H7 (cell line): ENCODE data around the gene LRP1. TPM values are rescaled to one million over a fixed set of nuclear protein-coding genes. Genes with fewer than 3 reads are reported as not detected.

ENCODE experiments used
- DNase-seq: peaks from one replicate; pipeline ENCODE4 v3.0.0; 2012
- H3K27me3 ChIP-seq: 2 replicates; pipeline ENCODE4 v1.6.0; 2011; ENCODE audit warnings: mild to moderate bottlenecking, low read length; ENCODE audit not compliant: control insufficient read depth, insufficient read depth
- H3K36me3 ChIP-seq: replicated peaks from 2 replicates; pipeline ENCODE4 v1.5.1; 2011; ENCODE audit warnings: low read length; ENCODE audit not compliant: control insufficient read depth, insufficient read depth
- H3K4me3 ChIP-seq: 2 replicates; pipeline ENCODE4 v1.5.1; 2011; ENCODE audit warnings: low read depth, mild to moderate bottlenecking, control low read depth, low read length, moderate library complexity; ENCODE audit not compliant: insufficient read depth
- total RNA-seq: library from RNA; depleted of rRNA; stranded (reverse); fragments of >200 nt; shearing (Covaris generic); gene quantifications from 2 replicates; pipeline ENCODE4 v1.2.3, GENCODE V29; 2014

Gene LRP1
- total RNA-seq, 1 experiment from 2014 or later, result 17.3 TPM

DNA sequence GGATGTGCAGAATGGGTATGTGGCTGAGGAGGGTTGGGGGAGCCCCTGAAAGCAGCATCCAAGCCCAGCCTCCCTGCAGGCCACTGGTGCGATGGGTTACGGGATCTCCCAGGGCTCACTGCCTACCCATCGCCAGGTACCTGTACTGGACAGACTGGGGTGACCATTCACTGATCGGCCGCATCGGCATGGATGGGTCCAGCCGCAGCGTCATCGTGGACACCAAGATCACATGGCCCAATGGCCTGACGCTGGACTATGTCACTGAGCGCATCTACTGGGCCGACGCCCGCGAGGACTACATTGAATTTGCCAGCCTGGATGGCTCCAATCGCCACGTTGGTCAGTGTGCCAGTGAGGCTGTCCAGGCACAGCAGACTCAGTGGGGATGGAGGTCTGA is 70.0 kb downstream of the LRP1 start:
- no peaks in the 10 kb centered on the region for H3K27me3 ChIP-seq
- no peak for DNase-seq
- H3K4me3 ChIP-seq, result no peak overlapping the region
- peaks cover 73% of the 10 kb centered on the region for H3K36me3 ChIP-seq

DNA sequence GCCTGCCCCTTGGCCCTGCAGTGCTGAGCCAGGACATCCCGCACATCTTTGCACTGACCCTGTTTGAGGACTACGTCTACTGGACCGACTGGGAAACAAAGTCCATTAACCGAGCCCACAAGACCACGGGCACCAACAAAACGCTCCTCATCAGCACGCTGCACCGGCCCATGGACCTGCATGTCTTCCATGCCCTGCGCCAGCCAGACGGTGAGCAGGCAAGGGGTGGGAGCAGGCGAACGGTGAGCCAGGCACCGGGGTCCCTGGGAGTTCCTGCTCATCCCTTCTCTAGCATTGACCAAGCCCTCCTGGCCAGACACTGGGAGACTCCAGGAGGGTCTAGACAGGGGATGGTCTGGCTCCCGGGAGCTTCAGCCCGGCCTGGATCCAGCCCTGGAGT is 70.9 kb downstream of the LRP1 start:
- peaks cover 72% of the 10 kb centered on the region for H3K36me3 ChIP-seq
- no peak for DNase-seq
- no peak overlapping the region for H3K4me3 ChIP-seq
- H3K27me3 ChIP-seq, result no peaks in the 10 kb centered on the region

GRCh38 chr12:57200497-57200896 is 72.2 kb downstream of the LRP1 start:
- H3K36me3 ChIP-seq, result peaks cover 72% of the 10 kb centered on the region
- H3K4me3 ChIP-seq, result no peak overlapping the region
- no peak for DNase-seq
- H3K27me3 ChIP-seq, result no peaks in the 10 kb centered on the region

- H3K27me3 ChIP-seq, result no peaks in the 10 kb centered on the region
- H3K36me3 ChIP-seq, result peaks cover 72% of the 10 kb centered on the region
- H3K4me3 ChIP-seq, result no peak overlapping the region
- DNase-seq, result no peak
Observed at GRCh38 chr12:57201219-57201618, 72.9 kb downstream of the LRP1 start.

DNA sequence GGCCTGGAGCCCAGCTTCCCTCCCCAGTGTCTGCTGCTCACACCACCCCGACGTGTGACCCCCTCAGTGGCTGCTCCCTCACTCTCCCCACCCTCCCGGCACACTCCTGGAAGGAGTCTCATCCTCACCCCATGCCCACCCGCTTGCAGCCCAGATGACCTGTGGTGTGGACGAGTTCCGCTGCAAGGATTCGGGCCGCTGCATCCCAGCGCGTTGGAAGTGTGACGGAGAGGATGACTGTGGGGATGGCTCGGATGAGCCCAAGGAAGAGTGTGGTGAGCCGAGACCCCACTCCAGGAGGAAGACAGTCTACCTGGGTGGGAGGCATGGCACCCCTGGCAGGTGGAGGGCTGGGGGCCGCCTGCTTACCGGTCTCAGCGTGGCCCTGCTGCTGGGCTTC is 73.3 kb downstream of the LRP1 start:
- DNase-seq, result no peak
- Histone ChIP-seq H3K36me3 (peaks cover 72% of the 10 kb centered on the region), H3K4me3 (no peak overlapping the region), H3K27me3 (no peaks in the 10 kb centered on the region)

- Histone ChIP-seq H3K36me3 (peaks cover 65% of the 10 kb centered on the region), H3K4me3 (no peak overlapping the region), H3K27me3 (no peaks in the 10 kb centered on the region)
- no peak for DNase-seq
Observed at GRCh38 chr12:57202321-57202720, 74.0 kb downstream of the LRP1 start.

- no peak overlapping the region for H3K4me3 ChIP-seq
- H3K36me3 ChIP-seq, result peaks cover 58% of the 10 kb centered on the region
- DNase-seq, result no peak
- H3K27me3 ChIP-seq, result no peaks in the 10 kb centered on the region
Observed at GRCh38 chr12:57203201-57203600, 74.9 kb downstream of the LRP1 start.

DNA sequence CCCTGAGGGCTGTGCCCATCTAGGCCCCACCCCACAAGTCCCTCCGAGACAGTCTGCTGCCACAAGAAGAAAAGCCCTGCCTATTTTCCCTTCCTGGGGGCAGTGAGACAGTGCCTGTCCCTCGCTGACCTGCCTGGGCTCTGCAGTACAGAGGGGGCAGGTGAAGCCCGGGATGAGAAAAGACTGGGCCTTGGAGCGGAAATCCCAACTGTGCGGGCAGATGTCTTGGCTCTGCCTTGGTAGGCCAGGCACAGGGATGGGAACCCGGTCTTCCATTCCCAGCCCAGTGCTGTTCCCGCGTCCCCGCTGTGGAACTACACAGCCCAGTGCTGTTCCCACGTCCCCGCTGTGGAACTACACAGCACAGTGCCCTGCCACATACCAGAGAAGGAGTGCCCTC is 75.5 kb downstream of the LRP1 start:
- DNase-seq, result no peak
- no peak overlapping the region for H3K4me3 ChIP-seq
- H3K27me3 ChIP-seq, result no peaks in the 10 kb centered on the region
- H3K36me3 ChIP-seq, result peaks cover 55% of the 10 kb centered on the region

GRCh38 chr12:57204454-57204853 is 76.2 kb downstream of the LRP1 start:
- Histone ChIP-seq H3K27me3 (no peaks in the 10 kb centered on the region), H3K36me3 (peaks cover 55% of the 10 kb centered on the region), H3K4me3 (no peak overlapping the region)
- DNase-seq, result no peak

DNA sequence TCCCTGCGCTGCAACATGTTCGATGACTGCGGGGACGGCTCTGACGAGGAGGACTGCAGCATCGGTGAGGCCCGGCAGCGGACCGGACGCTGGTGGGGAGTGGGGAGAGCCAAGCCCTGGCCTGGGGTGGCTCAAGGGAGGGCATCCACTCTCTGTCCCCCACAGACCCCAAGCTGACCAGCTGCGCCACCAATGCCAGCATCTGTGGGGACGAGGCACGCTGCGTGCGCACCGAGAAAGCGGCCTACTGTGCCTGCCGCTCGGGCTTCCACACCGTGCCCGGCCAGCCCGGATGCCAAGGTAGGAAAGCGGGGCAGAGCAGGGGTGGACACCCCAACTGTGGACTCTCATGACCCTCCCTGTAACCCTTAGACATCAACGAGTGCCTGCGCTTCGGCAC is 76.9 kb downstream of the LRP1 start:
- Histone ChIP-seq H3K36me3 (peaks cover 53% of the 10 kb centered on the region), H3K4me3 (no peak overlapping the region), H3K27me3 (no peaks in the 10 kb centered on the region)
- no peak for DNase-seq

DNA sequence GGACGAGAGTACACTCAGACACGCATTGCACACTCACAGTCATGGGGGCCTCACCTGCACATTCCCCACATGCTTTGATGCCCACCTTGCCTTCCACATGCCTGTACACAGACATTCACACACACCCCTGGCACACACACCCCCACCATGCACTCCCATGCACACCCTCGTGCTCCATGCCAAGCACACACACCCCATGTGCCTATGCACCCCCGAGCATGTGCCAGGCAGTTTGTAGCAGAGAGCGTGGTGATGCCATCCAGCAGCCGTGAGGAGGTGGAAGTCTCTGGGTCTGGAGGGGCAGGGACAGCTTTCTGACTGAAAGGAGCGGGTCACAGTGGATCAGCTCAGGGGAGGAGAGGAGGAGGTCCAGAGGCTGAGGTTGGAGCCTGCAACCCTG is 77.6 kb downstream of the LRP1 start:
- Histone ChIP-seq H3K4me3 (no peak overlapping the region), H3K27me3 (no peaks in the 10 kb centered on the region), H3K36me3 (peaks cover 56% of the 10 kb centered on the region)
- DNase-seq, result no peak

- Histone ChIP-seq H3K27me3 (no peaks in the 10 kb centered on the region), H3K36me3 (peaks cover 52% of the 10 kb centered on the region), H3K4me3 (no peak overlapping the region)
- DNase-seq, result no peak
Observed at GRCh38 chr12:57207731-57208630, 79.7 kb downstream of the LRP1 start.

- no peak for DNase-seq
- H3K4me3 ChIP-seq, result no peak overlapping the region
- peaks cover 47% of the 10 kb centered on the region for H3K36me3 ChIP-seq
- H3K27me3 ChIP-seq, result peaks cover under 1% of the 10 kb centered on the region; the same call in 1 of the 2 replicates
Observed at GRCh38 chr12:57208631-57209282, 80.5 kb downstream of the LRP1 start.

GRCh38 chr12:57209916-57210315 is 81.6 kb downstream of the LRP1 start:
- DNase-seq, result no peak
- H3K4me3 ChIP-seq, result no peak overlapping the region
- peaks cover 12% of the 10 kb centered on the region for H3K27me3 ChIP-seq
- peaks cover 39% of the 10 kb centered on the region for H3K36me3 ChIP-seq

- no peak for DNase-seq
- no peak overlapping the region for H3K4me3 ChIP-seq
- H3K27me3 ChIP-seq, result peaks cover 17% of the 10 kb centered on the region
- peaks cover 36% of the 10 kb centered on the region for H3K36me3 ChIP-seq
Observed at GRCh38 chr12:57210461-57210860, 82.2 kb downstream of the LRP1 start.
